Measurements from ENCODE around the gene SAMD4A.

- no peak for TF ChIP-seq FOXM1 (IDR thresholded peaks at IDR 0.05; ENCODE audit: borderline replicate concordance)
- TF ChIP-seq SUZ12 (IDR thresholded peaks at IDR 0.05): no peak
- TF ChIP-seq ARNT (IDR thresholded peaks at IDR 0.05): no peak
- no peak for TF ChIP-seq TARDBP (IDR thresholded peaks at IDR 0.05)
- TF ChIP-seq SP1 (IDR thresholded peaks at IDR 0.05): no peak
- TF ChIP-seq FOXA1 (IDR thresholded peaks at IDR 0.05): no peak
- TF ChIP-seq PKNOX1 (IDR thresholded peaks at IDR 0.05): no peak
- no peak for TF ChIP-seq LEF1 (IDR thresholded peaks at IDR 0.05; ENCODE audit: borderline replicate concordance)
- no peak for TF ChIP-seq BHLHE40 (IDR thresholded peaks at IDR 0.05; ENCODE audit: borderline replicate concordance)
Observed at GRCh38 chr14:54776361-54777001, 209.6 kb downstream of the SAMD4A start.

Measured in HEK293T (cell line).